Keratinocyte (primary cell): ENCODE results near the gene RBM19. TPM values are rescaled to one million over a fixed set of nuclear protein-coding genes. Genes with fewer than 3 reads are reported as not detected.

Source experiments
- DNase-seq: peaks from one replicate; pipeline ENCODE4 v3.0.0-alpha.2; 2011; ENCODE audit warnings: low read depth, missing footprints, low spot score
- FAIRE-seq: peaks from 2 replicates; lab custom pipeline; 2011; peaks lifted over from hg19 to GRCh38; lab: Jason Lieb, UNC
- H2AFZ ChIP-seq: 2 replicates; pipeline ENCODE4 v1.6.0; 2012; ENCODE audit warnings: low read length, control low read depth, inconsistent platforms; ENCODE audit not compliant: control insufficient read depth
- H3K27ac ChIP-seq: 2 replicates; pipeline ENCODE4 v1.5.1; 2011; ENCODE audit warnings: low read length; ENCODE audit not compliant: control insufficient read depth, insufficient read depth
- H3K27me3 ChIP-seq: 3 replicates; pipeline ENCODE4 v1.6.0; 2011; ENCODE audit warnings: low read length; ENCODE audit not compliant: control insufficient read depth, insufficient read depth; ENCODE audit errors: extremely low read depth
- H3K36me3 ChIP-seq, 2 experiments: 2 replicates in 1 of 2; 3 replicates in 1 of 2; pipeline ENCODE4 v1.5.1; 2011; ENCODE audit warnings: low read length in 2 of 2, mild to moderate bottlenecking in 1 of 2; ENCODE audit not compliant: control insufficient read depth in 2 of 2, insufficient read depth in 2 of 2; ENCODE audit errors: extremely low read depth in 1 of 2
- H3K4me1 ChIP-seq: 3 replicates; pipeline ENCODE4 v1.5.1; 2011; ENCODE audit warnings: low read length; ENCODE audit not compliant: control insufficient read depth, insufficient read depth; ENCODE audit errors: extremely low read depth
- H3K4me2 ChIP-seq: 3 replicates; pipeline ENCODE4 v1.6.0; 2011; ENCODE audit warnings: low read depth, low read length; ENCODE audit not compliant: control insufficient read depth, insufficient read depth; ENCODE audit errors: extremely low read depth
- H3K4me3 ChIP-seq, 3 experiments: fragments of 200-600 bp in 1 of 3; sonication (generic) in 1 of 3; 2 replicates in 2 of 3; 3 replicates in 1 of 3; pipeline ENCODE4 v1.5.1; 2011 to 2016; ENCODE audit warnings: low read length in 3 of 3, mild to moderate bottlenecking in 3 of 3, control low read depth in 2 of 3, inconsistent platforms in 1 of 3, low read depth in 1 of 3, mixed read lengths in 1 of 3, mixed run types in 1 of 3, moderate library complexity in 1 of 3; ENCODE audit not compliant: control insufficient read depth in 2 of 3, insufficient read depth in 2 of 3; ENCODE audit errors: extremely low read depth in 1 of 3
- H3K79me2 ChIP-seq: 2 replicates; pipeline ENCODE4 v1.6.0; 2012; ENCODE audit warnings: low read length; ENCODE audit not compliant: control insufficient read depth, insufficient read depth
- H3K9ac ChIP-seq: 3 replicates; pipeline ENCODE4 v1.6.0; 2011; ENCODE audit warnings: low read length; ENCODE audit not compliant: control insufficient read depth, insufficient read depth; ENCODE audit errors: extremely low read depth
- H3K9me1 ChIP-seq: 3 replicates; pipeline ENCODE4 v1.6.0; 2011; ENCODE audit warnings: low read length; ENCODE audit not compliant: control insufficient read depth, insufficient read depth; ENCODE audit errors: extremely low read depth
- H3K9me3 ChIP-seq: 2 replicates; pipeline ENCODE4 v1.5.1; 2012; ENCODE audit warnings: low read depth, low read length; ENCODE audit not compliant: control insufficient read depth
- H4K20me1 ChIP-seq: 3 replicates; pipeline ENCODE4 v1.6.0; 2011; ENCODE audit warnings: low read length; ENCODE audit not compliant: control insufficient read depth, insufficient read depth; ENCODE audit errors: extremely low read depth
- EZH2 ChIP-seq: IDR thresholded peaks from one replicate; pipeline ENCODE4 v1.6.1; 2012; ENCODE audit warnings: inconsistent platforms, mild to moderate bottlenecking, low read length, moderate library complexity
- dilution Hi-C: fragments of 300-500 bp; cut with MboI; formaldehyde crosslinking; loops from one replicate; pipeline ENCODE4 v1.7.0; 2020; ENCODE audit warnings: low sequenced_read_pairs; ENCODE audit not compliant: extremely low pct_ligation_motif_present
- polyA plus RNA-seq, 5 experiments: library from polyadenylated mRNA; depleted of rRNA in 3 of 5; stranded (reverse) in 3 of 5; stranded (forward) in 1 of 5; unstranded in 1 of 5; fragments of >200 nt; gene quantifications; 1 replicate in 1 of 5; 2 replicates in 3 of 5; 3 replicates in 1 of 5; pipeline versions ENCODE4 v1.2.1 to v1.2.3, GENCODE V29; 2011 to 2012; ENCODE audit warnings: missing spikeins in 2 of 5, low read depth in 1 of 5, low replicate concordance in 1 of 5
- small RNA-seq, 3 experiments: library from RNA; depleted of rRNA; stranded (forward); fragments of <200 nt; gene quantifications; one replicate each; pipeline ENCODE3, GENCODE V24; 2012; ENCODE audit warnings: low read depth in 3 of 3, low replicate concordance in 1 of 3; ENCODE audit not compliant: insufficient read length in 3 of 3
- TF ChIP-seq, protein P1 (sequence below), 3 experiments: IDR thresholded peaks in 1 of 3; conservative IDR thresholded peaks in 1 of 3; optimal IDR thresholded peaks in 1 of 3; 2 replicates in 2 of 3; 3 replicates in 1 of 3; pipeline versions ENCODE3 to v1.5.1; 2011; ENCODE audit warnings: low read length in 3 of 3, mild to moderate bottlenecking in 3 of 3, moderate library complexity in 2 of 3, control low read depth in 1 of 3, inconsistent platforms in 1 of 3; ENCODE audit not compliant: insufficient read depth in 2 of 3; ENCODE audit errors: extremely low read depth in 1 of 3

RBM19 gene
- polyA plus RNA-seq, 1 donor (not counting 4 experiments of a cell fraction or from before 2014, with no cell fraction given) = 14.6 TPM

GRCh38 chr12:113768850-113769249, 197.3 kb downstream of the RBM19 start:
- Histone ChIP-seq H3K79me2 (no peaks in the 10 kb centered on the region), H4K20me1 (no peaks in the 10 kb centered on the region), H3K9me1 (no peaks in the 10 kb centered on the region), H3K4me3 (no peak overlapping the region), H3K36me3 (no peaks in the 10 kb centered on the region), H3K27me3 (peaks cover 6% of the 10 kb centered on the region), H3K9ac (no peak overlapping the region), H2AFZ (no peak overlapping the region), H3K9me3 (no peaks in the 10 kb centered on the region), H3K4me1 (peaks cover 7% of the 10 kb centered on the region), H3K4me2 (no peak overlapping the region), H3K27ac (no peak overlapping the region)
- FAIRE-seq (no peak), DNase-seq (no peak)
- TF ChIP-seq, protein P1, sequence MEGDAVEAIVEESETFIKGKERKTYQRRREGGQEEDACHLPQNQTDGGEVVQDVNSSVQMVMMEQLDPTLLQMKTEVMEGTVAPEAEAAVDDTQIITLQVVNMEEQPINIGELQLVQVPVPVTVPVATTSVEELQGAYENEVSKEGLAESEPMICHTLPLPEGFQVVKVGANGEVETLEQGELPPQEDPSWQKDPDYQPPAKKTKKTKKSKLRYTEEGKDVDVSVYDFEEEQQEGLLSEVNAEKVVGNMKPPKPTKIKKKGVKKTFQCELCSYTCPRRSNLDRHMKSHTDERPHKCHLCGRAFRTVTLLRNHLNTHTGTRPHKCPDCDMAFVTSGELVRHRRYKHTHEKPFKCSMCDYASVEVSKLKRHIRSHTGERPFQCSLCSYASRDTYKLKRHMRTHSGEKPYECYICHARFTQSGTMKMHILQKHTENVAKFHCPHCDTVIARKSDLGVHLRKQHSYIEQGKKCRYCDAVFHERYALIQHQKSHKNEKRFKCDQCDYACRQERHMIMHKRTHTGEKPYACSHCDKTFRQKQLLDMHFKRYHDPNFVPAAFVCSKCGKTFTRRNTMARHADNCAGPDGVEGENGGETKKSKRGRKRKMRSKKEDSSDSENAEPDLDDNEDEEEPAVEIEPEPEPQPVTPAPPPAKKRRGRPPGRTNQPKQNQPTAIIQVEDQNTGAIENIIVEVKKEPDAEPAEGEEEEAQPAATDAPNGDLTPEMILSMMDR (optimal IDR thresholded peaks at IDR 0.05 in 1 of 3, IDR thresholded peaks at IDR 0.05 in 1 of 3, conservative IDR thresholded peaks at IDR 0.05 in 1 of 3; ENCODE audit: extremely low read depth in 1 of 3, insufficient read depth in 2 of 3, low read length in 3 of 3) = no peak
- no peak for TF ChIP-seq EZH2
- dilution Hi-C loops = no loop called here

DNA sequence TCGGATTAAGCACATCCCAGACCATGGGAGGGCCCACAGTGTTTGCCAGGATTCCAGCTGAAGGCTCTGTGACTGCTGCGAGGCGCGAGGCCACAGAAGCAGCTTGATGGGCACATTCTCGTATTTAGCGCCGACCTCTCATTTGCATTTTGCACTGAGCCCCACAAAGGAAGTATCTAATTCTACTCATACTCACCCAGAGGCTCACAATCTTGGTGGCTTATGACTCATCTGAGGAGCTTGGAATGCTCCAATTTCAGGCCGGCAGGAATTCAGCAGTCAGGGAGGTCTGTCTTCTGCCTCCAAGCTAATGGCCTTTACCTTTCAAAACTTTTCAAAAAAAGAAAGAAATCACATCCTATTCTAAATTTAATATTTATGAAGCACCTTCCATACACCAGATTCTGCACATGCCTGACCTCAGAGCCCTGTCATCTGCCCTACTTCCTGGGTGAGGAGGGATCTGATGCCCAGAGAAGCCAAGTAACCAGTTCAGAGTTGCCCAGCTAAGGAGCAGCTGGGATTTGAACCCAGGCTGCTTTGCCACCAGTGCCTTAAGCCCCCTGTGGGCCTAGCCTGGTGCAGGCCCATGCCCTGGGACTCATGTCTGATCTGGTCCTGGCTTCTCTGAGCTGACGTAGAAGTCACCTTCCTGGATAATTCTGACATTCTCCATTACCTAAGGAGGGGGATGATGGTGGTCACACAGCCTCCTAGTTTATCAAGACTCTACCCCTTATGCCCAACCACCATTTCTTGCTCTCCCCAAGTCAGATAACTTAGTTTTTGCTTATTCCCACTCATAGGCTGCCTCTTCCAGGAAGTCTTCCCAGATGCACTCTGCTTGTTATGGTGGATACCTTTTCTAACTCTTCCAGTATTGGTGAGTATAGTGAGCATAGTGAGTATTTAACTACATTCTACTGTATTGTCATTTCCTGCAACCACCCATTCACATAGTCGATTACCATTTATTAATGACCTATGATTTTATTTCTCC, 198.9 kb downstream of the RBM19 start:
- no peak overlapping the region for H3K9ac ChIP-seq
- FAIRE-seq (no peak), DNase-seq (peak; percentile 48)
- dilution Hi-C loops = no loop called here
- H3K4me3 ChIP-seq = no peak overlapping the region
- H3K4me2 ChIP-seq = no peak overlapping the region
- TF ChIP-seq, protein P1 (optimal IDR thresholded peaks at IDR 0.05 in 1 of 3, IDR thresholded peaks at IDR 0.05 in 1 of 3, conservative IDR thresholded peaks at IDR 0.05 in 1 of 3; ENCODE audit: extremely low read depth in 1 of 3, insufficient read depth in 2 of 3, low read length in 3 of 3) = no peak
- no peak for TF ChIP-seq EZH2
- H3K79me2 ChIP-seq = no peaks in the 10 kb centered on the region
- H3K9me1 ChIP-seq = no peaks in the 10 kb centered on the region
- no peaks in the 10 kb centered on the region for H4K20me1 ChIP-seq
- no peaks in the 10 kb centered on the region for H3K36me3 ChIP-seq
- H2AFZ ChIP-seq = no peak overlapping the region
- H3K27me3 ChIP-seq = peaks cover 6% of the 10 kb centered on the region
- H3K4me1 ChIP-seq = peaks cover 7% of the 10 kb centered on the region
- H3K9me3 ChIP-seq = no peaks in the 10 kb centered on the region
- no peak overlapping the region for H3K27ac ChIP-seq

Small RNA genes lying within 50 kb of the gene (small RNA-seq; reads per million reads assigned to genes)
- gene DYNLL1P4 = 0 to 1.3 (median 0.25) reads per million in 3 experiments
